Osteocyte (in vitro differentiated cells): Measurements from ENCODE around the gene PTTG1IP. TPM values are rescaled to one million over a fixed set of nuclear protein-coding genes. Genes with fewer than 3 reads are reported as not detected.

Experiments
- DNase-seq: peaks from one replicate; pipeline ENCODE4 v3.0.0; 2021; ENCODE audit warnings: mixed read lengths; ENCODE audit not compliant: unreplicated experiment; ENCODE audit errors: extremely low spot score
- H3K27ac Mint-ChIP-seq: one replicate; pipeline ENCODE4 v1.8.0; 2021; ENCODE audit warnings: mild to moderate bottlenecking, mixed read lengths; ENCODE audit not compliant: unreplicated experiment
- H3K27me3 Mint-ChIP-seq: one replicate; pipeline ENCODE4 v1.8.0; 2021; ENCODE audit warnings: mixed read lengths; ENCODE audit not compliant: unreplicated experiment
- H3K36me3 Mint-ChIP-seq: one replicate; pipeline ENCODE4 v1.8.0; 2021; ENCODE audit warnings: mixed read lengths; ENCODE audit not compliant: unreplicated experiment
- H3K4me1 Mint-ChIP-seq: one replicate; pipeline ENCODE4 v1.8.0; 2021; ENCODE audit warnings: mixed read lengths; ENCODE audit not compliant: unreplicated experiment
- H3K4me3 Mint-ChIP-seq: one replicate; pipeline ENCODE4 v1.8.0; 2021; ENCODE audit warnings: mild to moderate bottlenecking, moderate library complexity, mixed read lengths; ENCODE audit not compliant: unreplicated experiment
- H3K9me3 Mint-ChIP-seq: one replicate; pipeline ENCODE4 v1.8.0; 2021; ENCODE audit warnings: mixed read lengths; ENCODE audit not compliant: unreplicated experiment
- total RNA-seq: library from RNA; stranded (reverse); gene quantifications from 2 replicates; pipeline ENCODE4 v1.2.1, GENCODE V29; 2021
- TF ChIP-seq, protein P1 (sequence below): fragments of 200-600 bp; sonication (generic); IDR thresholded peaks from 2 replicates; pipeline ENCODE4 v1.5.0; 2021; ENCODE audit warnings: antibody characterized with exemption, mild to moderate bottlenecking, moderate library complexity

PTTG1IP gene
- total RNA-seq, 1 donor from 2014 or later: 318 TPM

DNA sequence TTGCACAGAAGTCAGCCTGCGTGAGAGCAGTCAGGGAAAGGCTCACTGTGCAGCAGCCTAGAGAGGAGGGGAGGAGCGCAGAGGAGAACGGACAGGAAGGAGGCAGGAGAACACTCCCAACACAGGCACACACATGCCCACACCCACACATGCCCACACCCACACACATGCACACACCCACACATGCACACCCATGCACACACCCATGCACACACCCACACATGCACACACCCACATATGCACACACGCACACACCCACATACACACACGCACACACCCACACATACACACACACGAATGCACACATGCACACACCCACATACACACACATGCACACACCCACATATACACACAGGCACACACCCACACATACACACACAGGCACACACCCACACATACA is 62.7 kb downstream of the PTTG1IP start:
- H3K9me3 Mint-ChIP-seq: no peaks in the 10 kb centered on the region
- H3K4me3 Mint-ChIP-seq: no peak overlapping the region
- TF ChIP-seq, protein P1, sequence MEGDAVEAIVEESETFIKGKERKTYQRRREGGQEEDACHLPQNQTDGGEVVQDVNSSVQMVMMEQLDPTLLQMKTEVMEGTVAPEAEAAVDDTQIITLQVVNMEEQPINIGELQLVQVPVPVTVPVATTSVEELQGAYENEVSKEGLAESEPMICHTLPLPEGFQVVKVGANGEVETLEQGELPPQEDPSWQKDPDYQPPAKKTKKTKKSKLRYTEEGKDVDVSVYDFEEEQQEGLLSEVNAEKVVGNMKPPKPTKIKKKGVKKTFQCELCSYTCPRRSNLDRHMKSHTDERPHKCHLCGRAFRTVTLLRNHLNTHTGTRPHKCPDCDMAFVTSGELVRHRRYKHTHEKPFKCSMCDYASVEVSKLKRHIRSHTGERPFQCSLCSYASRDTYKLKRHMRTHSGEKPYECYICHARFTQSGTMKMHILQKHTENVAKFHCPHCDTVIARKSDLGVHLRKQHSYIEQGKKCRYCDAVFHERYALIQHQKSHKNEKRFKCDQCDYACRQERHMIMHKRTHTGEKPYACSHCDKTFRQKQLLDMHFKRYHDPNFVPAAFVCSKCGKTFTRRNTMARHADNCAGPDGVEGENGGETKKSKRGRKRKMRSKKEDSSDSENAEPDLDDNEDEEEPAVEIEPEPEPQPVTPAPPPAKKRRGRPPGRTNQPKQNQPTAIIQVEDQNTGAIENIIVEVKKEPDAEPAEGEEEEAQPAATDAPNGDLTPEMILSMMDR: no peak
- DNase-seq: no peak
- H3K27ac Mint-ChIP-seq: no peak overlapping the region
- H3K27me3 Mint-ChIP-seq: no peaks in the 10 kb centered on the region
- peaks cover 23% of the 10 kb centered on the region for H3K36me3 Mint-ChIP-seq
- H3K4me1 Mint-ChIP-seq: peaks cover 18% of the 10 kb centered on the region

DNA sequence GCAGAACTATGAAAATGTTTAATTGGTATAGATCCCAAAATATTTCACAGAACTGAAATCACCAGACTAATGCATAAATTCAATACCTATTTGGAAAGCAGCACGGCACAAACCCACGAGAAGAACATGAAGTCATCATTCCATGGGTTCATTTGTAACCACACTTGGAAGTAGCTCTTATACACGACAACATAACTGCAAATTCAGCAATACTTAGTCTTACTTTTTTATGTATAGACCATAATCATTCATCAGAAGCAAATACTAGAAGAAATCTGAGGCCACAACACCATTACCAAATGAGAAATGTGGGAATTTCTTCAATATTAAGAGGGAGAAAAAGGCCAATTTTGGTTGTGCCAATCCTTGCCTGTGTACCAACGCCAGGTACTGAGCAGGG is 67.6 kb downstream of the PTTG1IP start:
- Mint-ChIP-seq H3K27ac (no peak overlapping the region), H3K9me3 (no peaks in the 10 kb centered on the region), H3K27me3 (no peaks in the 10 kb centered on the region), H3K36me3 (peaks cover 18% of the 10 kb centered on the region), H3K4me1 (peaks cover 12% of the 10 kb centered on the region), H3K4me3 (no peak overlapping the region)
- TF ChIP-seq, protein P1: no peak
- no peak for DNase-seq

DNA sequence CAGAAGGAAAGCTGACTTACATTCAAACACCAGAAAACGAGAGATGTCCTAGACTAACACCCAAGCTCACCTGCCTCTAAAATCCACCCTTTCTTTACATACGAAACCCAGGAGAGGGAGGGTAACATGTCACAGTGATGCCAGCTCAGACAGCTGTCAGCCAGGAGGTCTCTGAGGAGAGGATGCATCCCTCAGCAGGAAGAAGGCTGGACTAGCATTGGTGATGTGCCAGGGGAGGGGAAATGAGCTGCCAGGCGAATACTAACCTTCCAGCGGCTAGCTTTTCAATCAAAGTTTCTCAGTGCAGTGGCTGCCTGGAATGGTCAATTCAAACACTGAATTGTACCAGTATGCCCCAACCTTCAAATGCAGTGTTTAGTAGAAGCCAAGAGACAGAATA is 68.3 kb downstream of the PTTG1IP start:
- Mint-ChIP-seq H3K4me1 (peaks cover 19% of the 10 kb centered on the region), H3K4me3 (no peak overlapping the region), H3K27ac (no peak overlapping the region), H3K36me3 (peaks cover 18% of the 10 kb centered on the region), H3K9me3 (no peaks in the 10 kb centered on the region), H3K27me3 (no peaks in the 10 kb centered on the region)
- DNase-seq: no peak
- TF ChIP-seq, protein P1: no peak

DNA sequence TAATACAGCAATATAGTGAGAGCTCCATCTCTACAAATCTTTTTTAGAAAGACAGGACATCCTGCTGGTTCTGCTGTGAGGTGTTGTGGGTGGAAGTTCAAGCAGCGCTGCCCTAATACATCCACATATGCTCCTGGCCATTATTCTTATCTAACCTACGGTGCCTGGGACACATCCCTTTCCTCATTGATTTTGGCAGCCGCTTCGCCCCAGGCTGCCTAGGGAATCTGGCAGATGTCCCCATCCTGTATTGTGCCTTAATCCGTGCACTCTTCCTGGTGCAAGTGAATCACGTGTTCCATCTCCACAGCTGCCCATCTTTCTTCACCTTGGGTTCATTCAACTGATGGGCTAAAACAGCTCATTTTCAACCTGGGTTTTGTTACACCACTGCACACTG is 68.7 kb downstream of the PTTG1IP start:
- Mint-ChIP-seq H3K4me3 (no peak overlapping the region), H3K36me3 (peaks cover 18% of the 10 kb centered on the region), H3K4me1 (peaks cover 23% of the 10 kb centered on the region), H3K27ac (no peak overlapping the region), H3K9me3 (no peaks in the 10 kb centered on the region), H3K27me3 (no peaks in the 10 kb centered on the region)
- TF ChIP-seq, protein P1: no peak
- DNase-seq: no peak

DNA sequence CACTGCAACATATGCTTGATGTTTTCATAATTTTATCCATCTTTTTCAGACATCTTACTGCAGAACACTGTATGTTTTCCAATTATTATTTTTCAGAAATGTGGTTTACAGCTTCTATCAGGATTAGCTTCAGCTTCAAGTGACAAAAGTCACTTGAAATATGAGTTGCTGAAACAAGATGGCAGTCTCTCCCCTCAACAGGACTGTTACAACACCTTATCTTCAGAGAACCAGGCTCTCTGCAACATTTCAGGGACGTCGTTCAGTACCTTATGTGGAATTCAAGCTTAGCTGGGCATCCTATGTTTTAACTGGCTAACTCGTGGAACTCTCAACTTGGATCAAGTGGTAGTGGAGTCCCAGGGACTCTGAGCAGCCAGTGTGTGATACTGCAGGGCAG is 69.8 kb downstream of the PTTG1IP start:
- Mint-ChIP-seq H3K27me3 (no peaks in the 10 kb centered on the region), H3K4me3 (no peak overlapping the region), H3K4me1 (peaks cover 25% of the 10 kb centered on the region), H3K36me3 (peaks cover 15% of the 10 kb centered on the region), H3K27ac (no peak overlapping the region), H3K9me3 (no peaks in the 10 kb centered on the region)
- no peak for DNase-seq
- TF ChIP-seq, protein P1: no peak
